Measurements from ENCODE around the gene PARD3B. TPM values are rescaled to one million over a fixed set of nuclear protein-coding genes. Genes with fewer than 3 reads are reported as not detected.

Gene PARD3B
- total and polyA plus RNA-seq, 2 of the 8 experiments (the other 6 are each of a cell fraction or from before 2014, with no cell fraction given) = 1.2 to 5.7 TPM

GRCh38 chr2:204576362-204576979 is 31.2 kb downstream of the PARD3B start:
- Histone ChIP-seq H3K9me3 (ENCODE audit: insufficient read depth in 2 of 2, low read depth in 1 of 2, low read length in 1 of 2) (no peaks in the 10 kb centered on the region), H3K27me3 (replicated peaks in 1 of 4; ENCODE audit: control insufficient read depth in 3 of 4, extremely low read depth in 1 of 4, insufficient read depth in 3 of 4, low read length in 3 of 4) (no peaks in the 10 kb centered on the region), H2BK20ac (ENCODE audit: low read length) (no peak overlapping the region), H4K91ac (replicated peaks; ENCODE audit: insufficient read length, low read length) (no peak overlapping the region), H2BK5ac (ENCODE audit: low read depth, low read length) (no peak overlapping the region), H3K9ac (replicated peaks in 1 of 4; ENCODE audit: extremely low read depth in 1 of 4, low read depth in 3 of 4, low read length in 3 of 4) (no peak overlapping the region), H3K27ac (ENCODE audit: low read depth, low read length) (no peak overlapping the region), H2AFZ (ENCODE audit: low read length) (no peak overlapping the region), H3K23me2 (ENCODE audit: low read depth, low read length) (no peaks in the 10 kb centered on the region), H2AK5ac (ENCODE audit: low read depth, low read length) (no peak overlapping the region), H3K18ac (ENCODE audit: extremely low read depth, low read length) (no peak overlapping the region), H3K4me3 (ENCODE audit: extremely low read depth in 1 of 4, insufficient read depth in 2 of 4, low read depth in 3 of 4, low read length in 4 of 4) (no peak overlapping the region), H3K4me2 (ENCODE audit: insufficient read depth in 1 of 2, low read depth in 2 of 2, low read length in 2 of 2) (no peak overlapping the region), H3K14ac (ENCODE audit: insufficient read length) (no peak overlapping the region), H2BK15ac (ENCODE audit: low read length) (no peak overlapping the region), H3K4me1 (replicated peaks in 1 of 4; ENCODE audit: control insufficient read depth in 3 of 4, insufficient read depth in 4 of 4, low read length in 3 of 4) (no peaks in the 10 kb centered on the region), H3K36me3 (ENCODE audit: control insufficient read depth in 2 of 4, insufficient read depth in 4 of 4, low read length in 3 of 4) (no peaks in the 10 kb centered on the region), H3K79me1 (ENCODE audit: low read depth, low read length) (no peaks in the 10 kb centered on the region), H2BK120ac (replicated peaks; ENCODE audit: low read depth, low read length) (no peak overlapping the region), H3K79me2 (ENCODE audit: control insufficient read depth in 1 of 2, insufficient read depth in 2 of 2, low read length in 2 of 2) (no peaks in the 10 kb centered on the region), H4K8ac (ENCODE audit: extremely low read depth, insufficient read depth, low read length) (no peak overlapping the region), H4K5ac (ENCODE audit: insufficient read length, low read depth, low read length) (no peak overlapping the region), H4K20me1 (replicated peaks in 1 of 2; ENCODE audit: control insufficient read depth in 1 of 2, insufficient read depth in 2 of 2, low read length in 2 of 2) (no peaks in the 10 kb centered on the region), H3K23ac (ENCODE audit: insufficient read length) (no peak overlapping the region), H3K4ac (replicated peaks; ENCODE audit: insufficient read length, low read depth, low read length) (no peak overlapping the region), H3K56ac (replicated peaks; ENCODE audit: insufficient read length, low read depth, low read length) (no peak overlapping the region), H2BK12ac (ENCODE audit: low read depth, low read length) (no peak overlapping the region)
- WGBS, 2 experiments (ENCODE audit: extremely low coverage in 1 of 2, insufficient coverage in 1 of 2, insufficient read length in 1 of 2, insufficient replicate concordance in 2 of 2, low coverage in 1 of 2, low lambda C conversion rate in 2 of 2, missing lambda C conversion rate in 1 of 2) = 84% methylated on average over 6 of the region's 6 CpGs; no CpG with 5 or more reads in 1 of the 2 experiments
- no peak for TF ChIP-seq HDAC2 (IDR thresholded peaks at IDR 0.05; ENCODE audit: borderline replicate concordance in 1 of 2, low read depth in 2 of 2, low read length in 2 of 2)
- no peak for TF ChIP-seq NRF1 (IDR thresholded peaks at IDR 0.05; ENCODE audit: low read depth, low read length)
- TF ChIP-seq GTF2F1 (IDR thresholded peaks at IDR 0.05; ENCODE audit: borderline replicate concordance, low read depth, low read length) = no peak
- no peak for TF ChIP-seq SAP30 (IDR thresholded peaks at IDR 0.05; ENCODE audit: insufficient read depth, insufficient replicate concordance, low read length)
- no peak for TF ChIP-seq USF2 (IDR thresholded peaks at IDR 0.05; ENCODE audit: low read length)
- no peak for TF ChIP-seq CBX5 (IDR thresholded peaks at IDR 0.05; ENCODE audit: low read depth, low read length)
- no peak for TF ChIP-seq CREB1 (IDR thresholded peaks at IDR 0.05)
- no peak for FAIRE-seq
- DNase-seq (ENCODE audit: low read depth in 1 of 2, low spot score in 2 of 2) = no peak
- ChIA-PET CTCF (ENCODE audit: partially characterized antibody) (no interaction called here), POLR2A (ENCODE audit: partially characterized antibody) (no interaction called here)

All from H1 (cell line).